Choroid plexus epithelial cell (primary cell): ENCODE data around the gene PLA2G12B.
"Not testable (repeated sequence)": the region's sequence is repeated elsewhere in the genome, so short reads cannot be mapped to it uniquely, and the experiment has no call there.

Experiments used
- DNase-seq: peaks from one replicate; pipeline ENCODE4 v3.0.0-alpha.2; 2010; ENCODE audit warnings: low read depth
- H3K4me3 ChIP-seq: 2 replicates; pipeline ENCODE4 v1.5.1; 2011; ENCODE audit warnings: low read depth, mild to moderate bottlenecking, control low read depth, low read length, moderate library complexity
- CTCF ChIP-seq: conservative IDR thresholded peaks from 2 replicates; pipeline ENCODE4 v1.5.1; 2011; ENCODE audit warnings: low read depth, mild to moderate bottlenecking, control low read depth, inconsistent platforms, low read length, moderate library complexity

Gene PLA2G12B

DNA sequence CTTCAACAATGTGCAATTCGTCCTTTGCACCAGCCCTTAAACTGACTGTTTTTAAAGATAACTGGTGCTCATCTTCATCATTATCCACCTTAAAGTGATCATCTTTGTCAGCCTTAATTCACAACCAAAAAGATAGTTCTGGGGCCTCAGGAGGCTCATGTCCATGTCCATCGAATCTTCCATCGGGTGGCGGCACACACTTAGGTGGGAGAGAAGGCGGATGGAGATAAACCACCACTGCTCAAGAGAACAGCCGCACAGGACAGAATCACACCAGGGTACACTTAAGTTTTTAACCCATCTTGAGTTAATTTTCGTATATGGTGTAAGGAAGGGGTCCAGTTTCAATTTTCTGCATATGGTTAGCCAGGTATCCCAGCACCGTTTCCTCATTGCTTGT, 36.3 kb downstream of the PLA2G12B start:
- no peak for TF ChIP-seq CTCF
- no peak for DNase-seq

DNA sequence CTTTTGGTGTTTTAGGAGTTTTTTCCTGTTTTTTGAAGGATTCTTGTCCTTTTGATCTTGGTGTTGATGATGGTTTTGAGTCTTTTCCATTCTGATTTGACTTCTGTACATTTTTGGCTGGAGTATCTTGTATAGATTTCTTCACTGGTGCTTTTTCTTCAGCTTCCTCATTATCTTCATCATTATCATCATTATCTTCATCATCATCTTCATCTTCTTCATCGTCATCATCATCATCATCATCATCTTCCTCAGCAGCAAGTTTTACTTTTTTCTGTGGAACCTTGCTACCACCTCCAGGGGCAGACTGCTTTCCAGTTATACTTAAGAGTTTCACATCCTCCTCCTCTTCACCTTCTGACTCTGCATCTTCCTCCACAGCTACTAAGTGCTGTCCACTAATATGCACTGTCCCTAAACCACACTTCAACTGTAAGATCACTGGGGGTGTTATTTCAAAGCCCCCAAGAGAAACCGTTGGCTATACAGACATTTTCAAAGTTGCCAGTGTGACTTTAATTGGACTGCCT, 36.7 kb downstream of the PLA2G12B start:
- not testable (repeated sequence) for H3K4me3 ChIP-seq, DNase-seq

More for the DNA sequence above, 36.3 kb downstream of the PLA2G12B start:
- no peak overlapping the region for H3K4me3 ChIP-seq

DNA sequence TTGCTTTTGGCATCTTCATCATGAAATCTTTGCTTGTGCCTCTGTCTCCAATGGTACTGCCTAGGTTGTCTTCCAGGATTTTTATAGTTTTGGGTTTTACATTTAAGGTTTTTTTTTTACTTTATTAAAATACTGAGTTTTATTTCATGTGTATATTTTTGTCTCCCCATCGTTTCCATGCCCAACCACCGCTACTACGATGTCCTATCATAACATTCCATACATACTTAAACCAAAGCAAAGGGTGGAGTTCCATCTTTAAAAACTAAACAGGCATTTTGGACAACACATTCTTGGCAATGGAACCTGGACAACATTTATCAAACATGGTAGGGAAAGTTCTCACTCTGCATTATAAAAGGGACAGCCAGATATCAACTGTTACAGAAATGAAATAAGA, 37.4 kb downstream of the PLA2G12B start:
- DNase-seq = peak; percentile 25
- not testable (repeated sequence) for H3K4me3 ChIP-seq

DNA sequence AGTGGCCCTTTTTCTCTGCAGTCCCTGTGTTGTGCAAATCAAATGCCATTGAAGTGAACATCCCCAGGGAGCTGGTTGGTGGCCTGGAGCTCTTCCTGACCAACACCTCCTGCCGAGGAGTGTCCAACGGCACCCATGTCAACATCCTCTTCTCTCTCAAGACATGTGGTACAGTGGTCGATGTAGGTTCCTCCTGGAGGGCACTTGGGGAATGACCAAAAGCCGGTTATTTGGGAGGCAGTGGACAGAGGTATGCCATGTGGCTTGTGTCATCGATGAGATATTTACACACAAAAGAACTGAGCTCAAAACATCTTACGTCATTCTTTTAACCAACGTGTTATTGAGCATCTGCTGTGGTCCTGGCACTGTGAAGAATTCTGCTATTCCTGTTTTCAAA, 41.3 kb downstream of the PLA2G12B start:
- TF ChIP-seq CTCF = no peak
- DNase-seq = no peak
- no peak overlapping the region for H3K4me3 ChIP-seq

GRCh38 chr10:72912736-72913135, 41.9 kb downstream of the PLA2G12B start:
- no peak for TF ChIP-seq CTCF
- no peak overlapping the region for H3K4me3 ChIP-seq
- no peak for DNase-seq

DNA sequence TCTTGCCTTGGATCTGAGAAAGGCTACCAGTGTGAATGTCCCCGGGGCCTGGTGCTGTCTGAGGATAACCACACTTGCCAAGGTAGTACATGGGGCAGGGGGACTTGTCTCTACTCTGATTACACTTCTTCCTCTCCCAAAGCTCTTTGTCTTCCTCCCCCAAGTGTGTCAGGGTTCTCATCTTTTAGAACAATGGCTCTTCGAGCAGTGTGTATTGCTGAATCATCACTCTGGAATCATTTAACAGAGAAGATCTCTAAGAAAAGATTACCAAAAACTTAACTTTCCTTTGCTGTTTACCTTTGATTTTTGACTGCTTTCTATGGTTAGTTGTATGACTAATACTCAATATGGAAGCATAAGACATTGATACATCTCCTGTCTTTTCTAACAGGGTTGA, 42.8 kb downstream of the PLA2G12B start:
- no peak for DNase-seq
- no peak overlapping the region for H3K4me3 ChIP-seq
- no peak for TF ChIP-seq CTCF

- H3K4me3 ChIP-seq = no peak overlapping the region
- no peak for DNase-seq
- no peak for TF ChIP-seq CTCF
These were observed 43.9 kb downstream of the PLA2G12B start for GRCh38 chr10:72910705-72911104.

- peak; percentile 21 for DNase-seq
- TF ChIP-seq CTCF = no peak
- H3K4me3 ChIP-seq = no peak overlapping the region
These were observed 48.2 kb downstream of the PLA2G12B start for GRCh38 chr10:72906446-72906845.
